Cardiac muscle cell (in vitro differentiated cells and primary cell): ENCODE measurements around the gene SLC39A11. TPM values are rescaled to one million over a fixed set of nuclear protein-coding genes. Genes with fewer than 3 reads are reported as not detected.
A peak's percentile ranks its signal among the peaks of the same experiment; 100 is the strongest.

Experiments used
- DNase-seq, 2 donors: peaks; one replicate each; pipeline versions ENCODE4 v3.0.0 to v3.0.0-alpha.2; 2010 to 2017; ENCODE audit warnings: low read depth in 1 of 2, low spot score in 1 of 2
- H3K27ac ChIP-seq: fragments of 200-600 bp; sonication (generic); 2 replicates; pipeline ENCODE4 v1.5.1; 2016
- H3K27me3 ChIP-seq: fragments of 200-600 bp; sonication (generic); 2 replicates; pipeline ENCODE4 v1.6.0; 2016; ENCODE audit warnings: control low read depth
- H3K36me3 ChIP-seq: fragments of 200-600 bp; sonication (generic); 2 replicates; pipeline ENCODE4 v1.5.1; 2016; ENCODE audit warnings: control low read depth
- H3K4me1 ChIP-seq: fragments of 200-600 bp; sonication (generic); 2 replicates; pipeline ENCODE4 v1.8.1; 2017; ENCODE audit warnings: low read depth, mild to moderate bottlenecking, mixed run types
- H3K4me3 ChIP-seq: fragments of 200-600 bp; sonication (generic); 2 replicates; pipeline ENCODE4 v1.5.1; 2016; ENCODE audit warnings: mild to moderate bottlenecking
- H3K9me3 ChIP-seq: fragments of 200-600 bp; sonication (generic); 2 replicates; pipeline ENCODE4 v1.5.1; 2017; ENCODE audit warnings: low read depth, mild to moderate bottlenecking, control low read depth
- polyA plus RNA-seq: library from polyadenylated mRNA; unstranded; fragments of >200 nt; fragmentation: Nextera tagmentation; extraction: Ambion mirVana; gene quantifications from 2 replicates; pipeline ENCODE4 v1.2.1, GENCODE V29; 2016
- total RNA-seq: library from RNA; depleted of rRNA; stranded (reverse); fragments of >200 nt; gene quantifications from 2 replicates; pipeline ENCODE4 v1.2.3, GENCODE V29; 2016
- TF ChIP-seq, protein P1 (sequence below): IDR thresholded peaks from 2 replicates; pipeline ENCODE4 v1.5.1; 2012; ENCODE audit warnings: low read depth, mild to moderate bottlenecking, low read length

SLC39A11 gene
- total and polyA plus RNA-seq, 2 experiments from 2014 or later, result 5.9 to 11.7 TPM

DNA sequence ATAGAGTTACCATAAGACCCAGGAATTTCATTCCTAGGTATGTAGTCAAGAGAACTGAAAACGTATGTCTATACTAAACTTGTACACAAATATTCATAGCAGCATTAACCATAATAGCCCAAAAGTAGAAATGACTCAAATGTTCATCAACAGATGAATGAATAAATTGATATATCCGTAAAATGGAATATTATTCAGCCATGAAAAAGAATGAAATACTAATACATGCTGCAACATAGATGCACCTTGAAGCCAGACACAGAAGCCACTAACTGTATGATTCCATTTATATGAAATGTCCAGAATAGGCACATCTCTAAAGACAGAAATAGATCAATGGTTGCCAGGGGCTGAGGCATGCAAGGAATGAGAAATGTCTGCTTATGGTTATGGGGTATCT, 484.1 kb downstream of the SLC39A11 start:
- TF ChIP-seq, protein P1, sequence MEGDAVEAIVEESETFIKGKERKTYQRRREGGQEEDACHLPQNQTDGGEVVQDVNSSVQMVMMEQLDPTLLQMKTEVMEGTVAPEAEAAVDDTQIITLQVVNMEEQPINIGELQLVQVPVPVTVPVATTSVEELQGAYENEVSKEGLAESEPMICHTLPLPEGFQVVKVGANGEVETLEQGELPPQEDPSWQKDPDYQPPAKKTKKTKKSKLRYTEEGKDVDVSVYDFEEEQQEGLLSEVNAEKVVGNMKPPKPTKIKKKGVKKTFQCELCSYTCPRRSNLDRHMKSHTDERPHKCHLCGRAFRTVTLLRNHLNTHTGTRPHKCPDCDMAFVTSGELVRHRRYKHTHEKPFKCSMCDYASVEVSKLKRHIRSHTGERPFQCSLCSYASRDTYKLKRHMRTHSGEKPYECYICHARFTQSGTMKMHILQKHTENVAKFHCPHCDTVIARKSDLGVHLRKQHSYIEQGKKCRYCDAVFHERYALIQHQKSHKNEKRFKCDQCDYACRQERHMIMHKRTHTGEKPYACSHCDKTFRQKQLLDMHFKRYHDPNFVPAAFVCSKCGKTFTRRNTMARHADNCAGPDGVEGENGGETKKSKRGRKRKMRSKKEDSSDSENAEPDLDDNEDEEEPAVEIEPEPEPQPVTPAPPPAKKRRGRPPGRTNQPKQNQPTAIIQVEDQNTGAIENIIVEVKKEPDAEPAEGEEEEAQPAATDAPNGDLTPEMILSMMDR, result no peak
- Histone ChIP-seq H3K27ac (no peak overlapping the region), H3K9me3 (no peaks in the 10 kb centered on the region), H3K4me3 (no peak overlapping the region), H3K27me3 (no peaks in the 10 kb centered on the region), H3K4me1 (no peaks in the 10 kb centered on the region), H3K36me3 (no peaks in the 10 kb centered on the region)
- no peak for DNase-seq

DNA sequence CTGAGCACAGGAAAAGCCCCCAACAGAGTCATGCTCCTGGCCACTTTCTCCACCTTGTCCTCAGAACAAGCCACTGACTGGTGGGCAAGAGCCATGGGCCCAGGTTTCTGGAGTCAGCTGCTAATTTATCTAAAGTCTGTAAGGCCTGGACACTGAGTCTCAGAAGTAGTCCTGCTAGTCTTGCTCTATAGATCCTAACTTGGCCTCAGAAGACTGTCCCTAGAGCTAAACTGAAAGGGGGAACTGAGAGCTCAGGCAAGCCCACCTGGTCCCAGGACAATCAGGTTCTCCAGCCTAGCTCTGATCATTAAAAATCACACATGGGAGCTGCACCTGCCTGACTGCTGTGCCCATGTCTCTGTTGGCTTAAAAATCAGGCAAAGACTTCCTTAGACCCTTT, 485.8 kb downstream of the SLC39A11 start:
- H3K9me3 ChIP-seq, result no peaks in the 10 kb centered on the region
- DNase-seq, result no peak
- no peaks in the 10 kb centered on the region for H3K36me3 ChIP-seq
- TF ChIP-seq, protein P1, result no peak
- H3K27me3 ChIP-seq, result no peaks in the 10 kb centered on the region
- H3K4me3 ChIP-seq, result no peak overlapping the region
- H3K27ac ChIP-seq, result no peak overlapping the region
- no peaks in the 10 kb centered on the region for H3K4me1 ChIP-seq

GRCh38 chr17:72605543-72605942, 486.9 kb downstream of the SLC39A11 start:
- Histone ChIP-seq H3K27ac (no peak overlapping the region), H3K36me3 (no peaks in the 10 kb centered on the region), H3K9me3 (no peaks in the 10 kb centered on the region), H3K4me3 (no peak overlapping the region), H3K27me3 (no peaks in the 10 kb centered on the region), H3K4me1 (no peaks in the 10 kb centered on the region)
- TF ChIP-seq, protein P1, result no peak
- no peak for DNase-seq

DNA sequence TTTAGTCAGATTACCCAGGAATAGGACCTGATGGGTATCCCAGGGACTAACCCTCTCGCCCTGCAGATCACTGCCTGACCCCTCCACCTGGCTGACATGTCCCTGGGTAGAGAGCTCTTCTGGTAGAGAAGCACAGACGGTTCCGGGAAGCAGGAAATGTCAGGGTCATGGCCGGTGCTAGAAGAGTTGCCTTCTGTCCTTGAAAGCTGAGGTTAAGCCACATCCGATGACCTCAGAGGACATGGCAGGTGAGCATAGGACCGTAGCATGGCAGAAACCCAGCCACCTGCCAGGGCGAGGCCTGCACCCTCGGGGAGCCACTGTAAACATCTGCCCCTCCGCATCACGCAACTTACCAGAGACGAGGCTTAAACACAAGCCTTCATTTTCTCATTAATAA, 488.0 kb downstream of the SLC39A11 start:
- Histone ChIP-seq H3K27me3 (no peaks in the 10 kb centered on the region), H3K4me3 (no peak overlapping the region), H3K27ac (no peak overlapping the region), H3K9me3 (no peaks in the 10 kb centered on the region), H3K4me1 (no peaks in the 10 kb centered on the region), H3K36me3 (no peaks in the 10 kb centered on the region)
- TF ChIP-seq, protein P1, result no peak
- DNase-seq, result no peak

GRCh38 chr17:72603420-72604242, 488.9 kb downstream of the SLC39A11 start:
- TF ChIP-seq, protein P1, result no peak
- DNase-seq, result peak in 1 of 2 donors; percentile 25
- Histone ChIP-seq H3K9me3 (no peaks in the 10 kb centered on the region), H3K27ac (no peak overlapping the region), H3K4me1 (no peaks in the 10 kb centered on the region), H3K4me3 (no peak overlapping the region), H3K36me3 (no peaks in the 10 kb centered on the region), H3K27me3 (no peaks in the 10 kb centered on the region)
